Kidney (tissue), 14 donors: ENCODE results near the gene ZNF710. TPM values are rescaled to one million over a fixed set of nuclear protein-coding genes. Genes with fewer than 3 reads are reported as not detected.

Experiments
- DNase-seq, 5 donors: peaks; one replicate each; pipeline ENCODE4 v3.0.0-alpha.2; 2013 to 2020
- FAIRE-seq: peaks from 2 replicates; lab custom pipeline; 2012; peaks lifted over from hg19 to GRCh38; lab: Jason Lieb, UNC
- H3K27ac ChIP-seq, 2 donors: one replicate each; pipeline ENCODE4 v1.7.0; 2013; ENCODE audit warnings: low read depth in 2 of 2, low read length in 2 of 2, inconsistent platforms in 1 of 2
- H3K27me3 ChIP-seq: one replicate; pipeline ENCODE4 v1.7.1; 2013; ENCODE audit warnings: low read length, inconsistent platforms; ENCODE audit not compliant: control insufficient read depth, insufficient read depth
- H3K36me3 ChIP-seq, 3 donors: one replicate each; pipeline versions ENCODE4 v1.7.0 to v1.7.1; 2013; ENCODE audit warnings: low read length in 3 of 3, control low read depth in 1 of 3, inconsistent platforms in 1 of 3; ENCODE audit not compliant: insufficient read depth in 3 of 3, control insufficient read depth in 2 of 3
- H3K4me1 ChIP-seq, 3 donors: one replicate each; pipeline versions ENCODE4 v1.7.0 to v1.7.1; 2013; ENCODE audit warnings: low read length in 3 of 3, inconsistent platforms in 1 of 3, low read depth in 1 of 3; ENCODE audit not compliant: control insufficient read depth in 2 of 3, insufficient read depth in 2 of 3
- H3K4me3 ChIP-seq, 3 donors: one replicate each; pipeline versions ENCODE4 v1.7.0 to v1.8.1; 2013; ENCODE audit warnings: low read length in 3 of 3, control low read depth in 1 of 3, inconsistent platforms in 1 of 3
- H3K9ac ChIP-seq, 3 donors: one replicate each; pipeline versions ENCODE4 v1.7.0 to v1.7.1; 2013; ENCODE audit warnings: low read length in 3 of 3, control low read depth in 1 of 3, inconsistent platforms in 1 of 3
- H3K9me3 ChIP-seq, 3 donors: one replicate each; pipeline versions ENCODE4 v1.7.0 to v1.7.1; 2013; ENCODE audit warnings: low read length in 3 of 3, control low read depth in 1 of 3, inconsistent platforms in 1 of 3; ENCODE audit not compliant: control insufficient read depth in 2 of 3, insufficient read depth in 1 of 3
- CTCF ChIP-seq: IDR thresholded peaks from 3 replicates; pipeline ENCODE4 v1.5.1; 2012; ENCODE audit warnings: mild to moderate bottlenecking, moderate library complexity, borderline replicate concordance; ENCODE audit not compliant: insufficient read depth; ENCODE audit errors: extremely low read depth
- intact Hi-C: fragments of 100-400 bp; cut with DNase I; formaldehyde crosslinking; loops from one replicate; pipeline ENCODE4 v1.11.1; 2022
- microRNA-seq: library from miRNA; unstranded; fragments of <30 nt; microRNA quantifications from one replicate; pipeline ENCODE4 v1.2.0, GENCODE V29; 2020
- polyA plus RNA-seq: library from polyadenylated mRNA; stranded (reverse); fragments of 350-450 nt; fragmentation: Illumina TruSeq; extraction: RNeasy Lipid Tissue Mini Kit (QIAGEN cat#74804); gene quantifications from one replicate; pipeline ENCODE4 v1.2.3, GENCODE V29; 2014; ENCODE audit warnings: low read depth, low replicate concordance; ENCODE audit not compliant: insufficient read depth
- total RNA-seq: library from RNA; stranded (reverse); fragmentation: NEBNext Ultra II Directional; extraction: Animal tissue kit (Norgen Biotek cat#: 25700); gene quantifications from one replicate; pipeline ENCODE4 v1.2.1, GENCODE V29; 2021
- donor health status: control.
- donor health status: control.
- donor health status: control.
- donor health status: control.
- donor health status: control.
- donor health status: DM: yes; HTN: yes; CAD: no.
- donor health status: Normal renal cell carcinoma (clear cell type).

The ZNF710 gene
- total and polyA plus RNA-seq, 2 donors from 2014 or later = 11.0 to 17.0 TPM

GRCh38 chr15:90126596-90127435 is 125.7 kb downstream of the ZNF710 start:
- Histone ChIP-seq H3K9me3 (no peaks in the 10 kb centered on the region), H3K27me3 (no peaks in the 10 kb centered on the region), H3K27ac (peak overlapping the region in 1 of 2 donors; percentile 32), H3K36me3 (no peaks in the 10 kb centered on the region), H3K4me3 (no peak overlapping the region), H3K9ac (no peak overlapping the region), H3K4me1 (peaks cover 0 to 5% (median 0%) of the 10 kb centered on the region in 3 donors)
- peak in 4 of 5 donors; percentile 66 to 78 (median 76) for DNase-seq
- no peak for FAIRE-seq
- intact Hi-C loops = no loop called here
- TF ChIP-seq CTCF = no peak

GRCh38 chr15:90130291-90130690 is 129.2 kb downstream of the ZNF710 start:
- TF ChIP-seq CTCF = no peak
- Histone ChIP-seq H3K36me3 (no peaks in the 10 kb centered on the region), H3K4me3 (no peak overlapping the region), H3K27me3 (no peaks in the 10 kb centered on the region), H3K9me3 (no peaks in the 10 kb centered on the region), H3K27ac (no peak overlapping the region), H3K9ac (no peak overlapping the region), H3K4me1 (peaks cover 0 to 5% (median 0%) of the 10 kb centered on the region in 3 donors)
- FAIRE-seq = no peak
- no peak for DNase-seq
- intact Hi-C loops = no loop called here

Small RNA genes lying within 50 kb of the gene (microRNA-seq; reads per million reads assigned to microRNA genes)
- not detected for gene MIR3174

Other genes starting within 250 kb of the ZNF710 start
- gene MESP2, start 225.0 kb upstream of the ZNF710 start, total RNA-seq = 0.47 TPM
- gene MESP2, start 225.0 kb upstream of the ZNF710 start, polyA plus RNA-seq = 0.24 TPM
- gene ANPEP, start 186.5 kb upstream of the ZNF710 start, total RNA-seq = 221 TPM
- gene ANPEP, start 186.5 kb upstream of the ZNF710 start, polyA plus RNA-seq = 242 TPM
- 42.9 TPM for gene AP3S2, start 107.3 kb upstream of the ZNF710 start, total RNA-seq
- 17.5 TPM for gene AP3S2, start 107.3 kb upstream of the ZNF710 start, polyA plus RNA-seq
- gene ARPIN, start 88.4 kb upstream of the ZNF710 start, total RNA-seq = 28.2 TPM
- gene ARPIN, start 88.4 kb upstream of the ZNF710 start, polyA plus RNA-seq = 11.7 TPM
- 87.0 TPM for gene IDH2, start 101.1 kb downstream of the ZNF710 start, total RNA-seq
- 545 TPM for gene IDH2, start 101.1 kb downstream of the ZNF710 start, polyA plus RNA-seq
- 190 TPM for gene SEMA4B, start 200.0 kb downstream of the ZNF710 start, total RNA-seq
- gene SEMA4B, start 200.0 kb downstream of the ZNF710 start, polyA plus RNA-seq = 28.7 TPM
- gene CIB1, start 232.6 kb downstream of the ZNF710 start, total RNA-seq = 158 TPM
- gene CIB1, start 232.6 kb downstream of the ZNF710 start, polyA plus RNA-seq = 321 TPM
- gene GDPGP1, start 232.9 kb downstream of the ZNF710 start, total RNA-seq = 15.3 TPM
- 4.8 TPM for gene GDPGP1, start 232.9 kb downstream of the ZNF710 start, polyA plus RNA-seq
- 0.54 TPM for gene TTLL13, start 248.2 kb downstream of the ZNF710 start, total RNA-seq
- 0.88 TPM for gene TTLL13, start 248.2 kb downstream of the ZNF710 start, polyA plus RNA-seq